GM10248 (cell line): Measurements from ENCODE around the gene STRA8.

ENCODE experiments used
- CTCF ChIA-PET: fragments of 300-600 bp; sonication (Branson Sonifier 250); formaldehyde crosslinking; extraction: SDS; loops from one replicate; lab custom pipeline; 2021; ENCODE audit warnings: antibody characterized with exemption; lab: Yijun Ruan, JAX
- POLR2A ChIA-PET: fragments of 350-650 bp; sonication (Branson Sonifier 250); formaldehyde crosslinking; extraction: SDS; loops from one replicate; lab custom pipeline; 2020; ENCODE audit warnings: antibody characterized with exemption; lab: Yijun Ruan, JAX
- DNase-seq: peaks from one replicate; pipeline ENCODE4 v3.0.0; 2012; ENCODE audit errors: extremely low spot score
- TF ChIP-seq, protein P1 (sequence below): IDR thresholded peaks from 2 replicates; pipeline ENCODE4 v1.5.1; 2012; ENCODE audit warnings: mild to moderate bottlenecking, low read depth; ENCODE audit errors: extremely low read depth, missing control alignments, control extremely low read depth

STRA8 gene

DNA sequence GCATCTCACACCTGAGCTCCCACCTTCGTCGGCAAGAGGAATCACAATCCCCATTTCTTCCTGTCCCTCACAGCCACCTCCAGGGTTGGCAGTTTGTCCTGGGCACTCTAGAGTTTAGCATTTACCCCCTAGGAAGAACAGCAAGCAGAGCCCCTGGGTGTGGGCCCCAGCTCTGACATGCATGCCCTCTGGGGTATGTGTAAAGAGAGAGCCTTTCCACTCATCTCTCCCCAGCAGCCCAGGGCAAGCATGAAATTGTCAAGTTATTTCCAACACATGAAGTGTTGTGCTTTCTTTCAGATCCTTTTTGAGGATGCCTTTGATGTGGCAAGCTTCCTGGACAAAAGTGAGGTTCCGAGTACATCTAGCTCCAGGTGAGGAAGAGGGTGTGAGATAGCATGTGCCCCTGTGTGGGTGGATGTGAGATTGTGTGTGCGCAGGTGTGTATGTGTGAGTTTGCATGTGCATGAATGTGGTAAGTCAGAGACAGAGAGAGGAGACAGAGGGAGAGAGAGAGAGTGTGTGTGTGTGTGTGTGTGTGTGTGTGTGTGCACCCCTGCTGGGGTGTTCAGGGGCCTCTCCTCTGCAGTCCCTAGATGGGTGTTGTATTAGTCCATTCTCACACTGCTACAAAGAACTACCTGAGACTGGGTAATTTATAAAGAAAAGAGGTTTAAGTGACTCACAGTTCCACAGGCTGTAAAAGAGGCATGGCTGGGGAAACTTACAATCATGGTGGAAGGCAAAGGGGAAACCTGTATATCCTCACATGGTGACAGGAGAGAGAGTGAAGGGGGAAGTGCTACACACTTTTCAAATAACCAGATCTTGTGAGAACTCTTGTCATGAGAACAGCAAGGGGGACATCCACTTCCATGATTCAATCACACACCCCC, 18.1 kb downstream of the STRA8 start:
- TF ChIP-seq, protein P1, sequence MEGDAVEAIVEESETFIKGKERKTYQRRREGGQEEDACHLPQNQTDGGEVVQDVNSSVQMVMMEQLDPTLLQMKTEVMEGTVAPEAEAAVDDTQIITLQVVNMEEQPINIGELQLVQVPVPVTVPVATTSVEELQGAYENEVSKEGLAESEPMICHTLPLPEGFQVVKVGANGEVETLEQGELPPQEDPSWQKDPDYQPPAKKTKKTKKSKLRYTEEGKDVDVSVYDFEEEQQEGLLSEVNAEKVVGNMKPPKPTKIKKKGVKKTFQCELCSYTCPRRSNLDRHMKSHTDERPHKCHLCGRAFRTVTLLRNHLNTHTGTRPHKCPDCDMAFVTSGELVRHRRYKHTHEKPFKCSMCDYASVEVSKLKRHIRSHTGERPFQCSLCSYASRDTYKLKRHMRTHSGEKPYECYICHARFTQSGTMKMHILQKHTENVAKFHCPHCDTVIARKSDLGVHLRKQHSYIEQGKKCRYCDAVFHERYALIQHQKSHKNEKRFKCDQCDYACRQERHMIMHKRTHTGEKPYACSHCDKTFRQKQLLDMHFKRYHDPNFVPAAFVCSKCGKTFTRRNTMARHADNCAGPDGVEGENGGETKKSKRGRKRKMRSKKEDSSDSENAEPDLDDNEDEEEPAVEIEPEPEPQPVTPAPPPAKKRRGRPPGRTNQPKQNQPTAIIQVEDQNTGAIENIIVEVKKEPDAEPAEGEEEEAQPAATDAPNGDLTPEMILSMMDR, result no peak
- no peak for DNase-seq
- ChIA-PET CTCF (interaction anchor here (1.3 to 3.0 kb wide), 5 partner anchors 9 to 394 kb away, joined by 3 to 11 read pairs (median 4); no protein-coding TSS in a partner anchor), POLR2A (no interaction called here)

DNA sequence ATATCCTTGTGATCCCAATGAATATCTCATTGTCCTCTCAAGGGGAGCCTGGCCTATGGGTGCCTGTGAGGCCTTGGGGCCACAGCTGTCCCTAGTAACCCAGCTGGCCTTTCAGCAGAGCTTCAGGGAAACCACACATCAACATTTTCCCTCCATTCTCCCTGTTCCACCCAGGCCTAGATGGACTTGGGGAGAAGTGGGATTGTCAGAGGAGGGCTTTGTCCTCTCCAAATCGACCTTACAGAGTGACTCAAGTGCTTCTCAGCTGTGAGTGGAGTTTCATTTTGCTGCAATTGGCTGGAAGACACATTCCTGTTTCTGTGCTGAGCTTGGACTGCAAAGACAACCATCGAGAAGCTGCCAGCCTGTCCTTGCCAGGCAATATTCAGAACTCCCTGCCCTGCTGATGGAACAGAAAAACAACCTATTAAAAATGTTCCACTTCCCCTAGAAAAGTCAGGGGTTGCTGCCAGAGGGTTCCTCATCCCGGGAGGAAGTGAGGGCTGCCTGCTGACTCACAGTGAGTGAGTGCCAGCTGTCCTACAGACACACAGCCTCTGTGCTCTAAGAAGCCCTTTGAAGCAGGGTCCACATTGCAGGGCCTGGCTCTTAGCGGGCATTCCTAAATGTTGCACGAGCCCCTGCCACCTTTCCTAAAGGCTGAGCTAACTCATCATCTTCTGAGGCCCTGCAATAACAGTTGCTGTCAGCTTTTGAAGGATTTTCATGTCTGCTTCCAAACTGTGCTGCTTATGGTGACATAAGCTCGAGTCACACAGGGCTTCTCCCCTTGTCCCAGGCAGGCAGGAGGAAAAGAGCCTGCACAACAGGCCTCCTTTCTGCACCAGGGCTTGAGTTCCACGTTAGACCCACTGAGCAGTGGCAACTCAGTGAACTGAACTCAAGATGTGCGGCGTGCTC, 20.5 kb downstream of the STRA8 start:
- TF ChIP-seq, protein P1, result no peak
- CTCF ChIA-PET, result interaction anchor here (1.3 to 3.6 kb wide), 5 partner anchors 10 to 64 kb away, joined by 3 to 19 read pairs (median 5); no protein-coding TSS in a partner anchor
- POLR2A ChIA-PET, result no interaction called here
- no peak for DNase-seq

DNA sequence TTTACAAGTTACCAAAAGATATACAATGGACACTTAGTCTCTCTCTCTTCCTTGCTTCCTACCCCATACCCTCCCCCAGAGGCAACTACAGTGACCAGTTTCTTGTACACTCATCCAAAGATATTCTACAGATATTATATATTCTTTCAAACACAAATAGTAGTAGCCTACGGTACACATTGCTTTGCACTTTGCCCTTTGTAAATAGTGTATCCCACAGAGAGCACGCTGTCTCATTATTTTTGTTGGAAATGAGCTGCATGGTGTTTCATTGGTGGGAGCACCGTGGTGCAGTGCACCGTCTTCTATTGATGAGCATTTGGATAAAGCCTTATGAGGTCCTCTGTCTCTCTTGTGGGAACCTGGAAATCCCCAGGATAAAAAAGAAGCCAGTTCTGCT, 24.2 kb downstream of the STRA8 start:
- ChIA-PET POLR2A (no interaction called here), CTCF (interaction anchor here (1.2 kb wide), 1 partner anchor 17 kb away, joined by 4 read pairs; no protein-coding TSS in a partner anchor)
- no peak for DNase-seq
- TF ChIP-seq, protein P1, result no peak

DNA sequence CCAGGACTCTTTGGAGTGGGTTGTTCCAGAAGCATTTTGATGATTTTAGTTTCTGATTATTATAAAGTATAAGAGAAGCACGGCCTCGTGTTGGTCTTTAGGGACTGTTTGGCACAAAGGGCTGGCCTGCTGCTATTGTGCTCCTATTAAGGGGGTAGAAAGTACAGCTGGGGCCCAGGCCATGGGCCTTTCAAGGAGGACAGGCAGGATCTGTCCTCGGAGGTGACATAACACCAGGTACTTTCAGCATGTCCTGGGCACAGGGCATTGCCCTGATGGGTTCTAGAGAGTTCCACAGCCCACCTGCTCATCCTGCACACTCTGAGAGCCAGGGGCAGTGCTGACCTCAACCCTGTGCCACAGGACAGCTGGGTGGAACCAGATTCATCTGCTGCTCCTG, 24.9 kb downstream of the STRA8 start:
- ChIA-PET CTCF (interaction anchor here (1.2 kb wide), 1 partner anchor 16 kb away, joined by 4 read pairs; no protein-coding TSS in a partner anchor), POLR2A (no interaction called here)
- DNase-seq, result no peak
- TF ChIP-seq, protein P1, result no peak

DNA sequence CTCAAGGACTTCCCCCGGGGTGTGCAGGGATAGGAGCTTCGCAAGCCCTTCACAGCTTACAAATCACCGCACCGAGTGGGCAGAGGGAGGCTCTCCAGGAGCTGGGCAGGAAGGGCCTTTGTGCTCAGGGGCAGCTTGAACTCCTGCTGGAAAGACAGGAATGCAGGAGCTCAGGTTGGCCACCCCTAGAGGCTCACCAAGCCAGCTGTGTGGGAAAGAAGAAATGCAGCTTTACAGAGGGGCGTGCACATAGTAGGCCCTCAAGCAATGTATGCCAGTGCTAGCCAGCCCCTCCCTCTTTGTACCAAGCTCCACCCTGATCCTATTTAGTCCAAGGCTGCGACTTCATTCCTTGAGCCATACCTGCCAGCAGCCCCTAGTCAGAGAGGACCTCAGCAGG, 26.1 kb downstream of the STRA8 start:
- CTCF ChIA-PET, result interaction anchor here (1.1 to 3.5 kb wide), 2 partner anchors 16 to 42 kb away, joined by 3 to 30 read pairs; no protein-coding TSS in a partner anchor
- no peak for DNase-seq
- TF ChIP-seq, protein P1, result no peak
- POLR2A ChIA-PET, result no interaction called here

DNA sequence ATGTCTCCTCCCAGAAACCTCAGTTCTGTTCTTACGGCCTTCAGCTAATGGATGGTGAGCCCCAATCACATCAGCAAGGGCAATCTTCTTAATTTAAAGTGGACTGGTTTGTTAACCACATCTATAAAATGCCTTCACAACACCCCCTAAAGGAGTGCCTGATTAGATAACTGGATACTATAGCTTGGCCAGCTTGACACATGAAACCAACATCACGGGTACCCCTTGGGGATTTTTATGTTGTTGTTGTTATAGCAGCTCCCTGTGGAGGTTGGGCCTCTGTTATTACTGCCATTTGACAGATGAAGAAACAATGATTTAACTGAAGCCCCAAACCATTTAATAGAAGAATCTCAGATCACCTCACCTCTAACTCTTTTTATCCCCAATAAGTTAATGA, 26.8 kb downstream of the STRA8 start:
- CTCF ChIA-PET, result interaction anchor here (1.0 to 3.5 kb wide), 5 partner anchors 10 to 42 kb away, joined by 3 to 30 read pairs (median 3); no protein-coding TSS in a partner anchor
- no peak for DNase-seq
- TF ChIP-seq, protein P1, result no peak
- POLR2A ChIA-PET, result no interaction called here
